HG03039 (cell line): ENCODE measurements around the gene RXRA.

Experiments
- ATAC-seq: cut with Tn5 transposase; IDR thresholded peaks from one replicate; pipeline ENCODE4 v1.9.1; 2021; ENCODE audit warnings: mild to moderate bottlenecking, moderate library complexity; ENCODE audit not compliant: unreplicated experiment

The RXRA gene

GRCh38 chr9:134365115-134365596, 38.9 kb downstream of the RXRA start:
- no peak for ATAC-seq

- ATAC-seq, result no peak
These were observed 39.6 kb downstream of the RXRA start for GRCh38 chr9:134365791-134366222.

GRCh38 chr9:134366223-134367031, 40.2 kb downstream of the RXRA start:
- ATAC-seq, result no peak

GRCh38 chr9:134367061-134367460, 40.8 kb downstream of the RXRA start:
- no peak for ATAC-seq

- ATAC-seq, result no peak
These were observed 41.7 kb downstream of the RXRA start for GRCh38 chr9:134367791-134368490.

DNA sequence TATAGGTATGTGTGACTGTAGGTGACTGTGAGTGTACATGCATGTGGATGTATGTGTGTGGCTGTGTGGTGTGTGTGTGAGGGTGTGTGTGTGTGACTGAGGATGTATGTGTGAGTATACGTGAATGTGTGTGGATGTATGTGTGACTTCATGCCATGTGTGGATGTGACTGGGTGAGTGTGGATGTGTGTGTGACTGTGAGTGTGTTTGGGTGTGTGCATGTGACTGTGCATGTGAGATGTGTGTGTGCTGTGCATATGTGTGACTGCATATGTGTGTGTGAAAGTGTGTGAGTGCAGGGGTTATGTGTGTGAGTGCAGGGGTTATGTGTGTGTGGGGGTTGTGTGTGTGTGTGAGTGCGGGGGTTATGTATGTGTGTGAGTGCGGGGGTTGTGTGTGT, 42.3 kb downstream of the RXRA start:
- ATAC-seq, result no peak

DNA sequence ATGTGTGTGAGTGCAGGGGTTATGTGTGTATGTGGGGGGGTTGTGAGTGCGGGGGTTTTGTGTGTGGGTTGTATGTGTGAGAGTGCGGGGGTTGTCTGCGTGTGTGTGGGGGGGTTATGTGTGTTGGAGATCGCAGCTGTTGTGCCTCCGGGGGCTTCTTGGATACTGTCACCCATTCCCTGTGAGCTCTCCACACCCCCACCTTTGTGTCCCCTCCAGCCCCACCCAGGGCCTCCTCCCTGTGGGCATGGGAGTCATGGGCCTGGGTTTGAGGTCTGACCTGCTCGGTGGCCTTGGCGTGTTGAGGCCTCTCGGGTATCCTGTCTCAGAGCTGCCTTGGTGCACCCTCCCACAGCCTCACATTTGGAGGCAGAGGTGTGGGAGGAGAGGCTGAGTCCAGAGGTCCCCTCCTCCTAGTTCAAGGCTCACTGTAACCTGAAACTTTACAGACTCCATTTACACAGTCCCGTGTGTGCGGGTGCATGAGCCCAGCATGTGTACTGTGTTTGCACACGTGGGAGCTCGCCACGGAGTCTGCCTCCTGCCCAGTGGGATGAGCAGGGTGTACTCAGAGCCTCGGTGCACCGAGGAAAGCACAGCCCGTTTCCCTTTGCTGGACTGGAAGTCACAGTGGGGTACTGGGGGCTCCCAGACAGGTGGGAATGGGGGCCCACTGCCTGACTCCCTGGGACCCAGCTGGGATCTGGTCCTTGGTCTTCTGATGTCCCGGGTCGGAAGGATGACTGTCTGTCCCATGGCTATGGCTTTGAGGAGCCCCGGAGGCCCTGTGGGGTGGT, 43.4 kb downstream of the RXRA start:
- ATAC-seq, result no peak

GRCh38 chr9:134370213-134370492, 43.9 kb downstream of the RXRA start:
- no peak for ATAC-seq

- no peak for ATAC-seq
These were observed 44.4 kb downstream of the RXRA start for GRCh38 chr9:134370638-134371037.

GRCh38 chr9:134371731-134372130, 45.5 kb downstream of the RXRA start:
- no peak for ATAC-seq

DNA sequence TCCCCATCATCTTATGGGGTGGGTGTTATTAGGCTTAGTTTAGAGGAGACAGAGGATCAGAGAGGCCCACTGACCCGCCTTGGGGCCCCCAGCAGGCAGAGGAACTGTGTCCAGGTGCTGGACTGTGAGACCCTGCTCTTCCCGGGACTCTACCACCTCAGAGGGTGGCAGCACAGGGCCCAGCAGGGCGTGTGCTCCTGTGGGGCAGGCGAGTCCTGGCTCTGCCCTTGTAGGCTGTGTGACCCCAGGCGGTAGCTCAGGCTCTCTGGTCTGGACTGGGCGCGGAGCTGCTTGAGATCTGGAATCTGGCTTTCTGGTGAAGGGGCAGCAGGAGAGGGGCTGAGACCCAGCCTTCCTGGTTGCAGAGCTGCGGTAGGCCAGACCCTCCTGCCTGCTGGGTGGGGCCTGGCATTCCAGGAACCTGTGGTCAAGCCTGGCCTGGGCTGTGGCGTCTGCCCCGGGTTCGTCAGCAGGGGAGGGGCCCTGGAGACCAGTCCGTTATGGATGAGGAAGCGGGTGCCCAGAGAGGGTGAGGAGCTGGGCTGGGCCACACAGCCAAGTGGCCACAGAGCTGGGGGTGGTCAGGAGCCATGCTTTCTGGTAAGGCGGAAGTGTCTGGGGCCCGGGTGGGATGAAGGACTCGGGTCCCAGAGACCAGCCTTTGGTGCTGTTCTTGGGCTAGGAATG, 46.5 kb downstream of the RXRA start:
- no peak for ATAC-seq

GRCh38 chr9:134373269-134373668, 47.0 kb downstream of the RXRA start:
- ATAC-seq, result no peak

DNA sequence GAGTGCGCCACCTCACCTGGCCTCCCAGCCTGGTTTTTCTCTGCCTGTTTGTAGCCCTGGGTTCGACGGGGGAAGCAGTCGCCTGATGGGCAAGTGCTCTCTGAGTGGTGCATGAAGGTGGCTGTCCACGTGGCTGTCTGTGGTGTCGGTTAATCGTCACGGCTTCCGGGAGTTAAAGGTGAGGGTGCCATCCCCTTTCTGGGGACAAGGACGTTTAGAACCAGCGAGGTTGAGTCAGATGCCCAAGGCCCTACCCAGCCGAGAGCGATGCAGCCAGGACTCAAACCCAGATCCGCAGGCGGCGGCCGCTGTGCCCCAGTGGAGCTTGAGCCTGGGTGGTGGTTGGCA, 47.7 kb downstream of the RXRA start:
- no peak for ATAC-seq

GRCh38 chr9:134374301-134375010, 48.2 kb downstream of the RXRA start:
- no peak for ATAC-seq

GRCh38 chr9:134375011-134375390, 48.7 kb downstream of the RXRA start:
- ATAC-seq, result no peak

DNA sequence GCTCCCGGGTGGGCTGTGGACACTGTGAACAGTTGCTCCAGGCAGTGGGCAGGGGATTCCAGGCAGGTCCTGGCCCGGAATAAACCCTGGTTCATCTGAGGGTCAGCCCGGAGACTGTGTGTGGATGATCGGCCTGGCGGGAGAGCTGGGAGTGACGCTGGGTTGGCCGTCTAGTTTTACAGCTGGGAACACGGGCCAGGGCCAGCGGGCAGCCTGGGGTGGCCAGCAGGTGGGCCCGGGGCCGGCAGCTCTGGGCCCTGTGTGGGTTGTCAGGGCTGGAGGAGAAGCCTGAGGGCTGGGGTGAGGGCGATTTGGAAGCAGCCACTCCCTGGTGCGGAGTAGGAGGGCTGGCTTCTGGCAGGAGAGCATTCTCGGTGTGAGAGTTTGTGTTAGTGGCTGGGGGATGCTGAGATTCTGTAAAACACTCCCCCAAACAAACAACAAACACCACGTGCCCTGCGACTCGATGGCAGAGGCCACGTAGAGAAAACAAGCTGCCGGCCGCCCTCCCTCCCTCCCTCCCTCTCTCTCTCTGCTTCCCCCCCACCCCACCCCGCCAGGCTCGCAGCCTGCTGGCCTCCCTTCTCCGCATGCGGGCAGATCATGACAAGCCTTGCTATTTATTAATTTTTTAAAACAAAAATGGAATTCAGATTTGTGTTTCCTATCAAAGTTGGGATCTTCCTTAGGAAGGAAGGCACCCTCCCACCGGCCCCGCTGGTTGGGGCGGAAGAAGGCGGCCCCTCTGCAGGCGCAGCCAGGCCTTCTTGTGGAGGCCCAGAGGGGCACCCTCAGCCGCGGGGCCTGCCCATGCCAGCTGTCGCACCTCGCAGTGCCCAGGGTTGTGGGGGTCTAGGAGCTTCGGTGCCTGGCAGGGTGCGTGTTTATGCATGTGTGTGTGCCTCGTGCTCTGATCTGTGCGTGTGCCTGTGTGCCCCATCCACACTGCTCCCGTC, 49.5 kb downstream of the RXRA start:
- no peak for ATAC-seq

GRCh38 chr9:134376386-134377142, 50.3 kb downstream of the RXRA start:
- no peak for ATAC-seq

- ATAC-seq, result no peak
These were observed 50.9 kb downstream of the RXRA start for GRCh38 chr9:134377143-134377484.

- ATAC-seq, result no peak
These were observed 51.7 kb downstream of the RXRA start for GRCh38 chr9:134377976-134378375.
